ENCODE results near the gene ITGBL1. TPM values are rescaled to one million over a fixed set of nuclear protein-coding genes. Genes with fewer than 3 reads are reported as not detected.

ITGBL1 gene
- total RNA-seq, 4 donors from 2014 or later = 0.27 to 2.6 (median 0.83) TPM; not detected in 1

GRCh38 chr13:101576977-101577376 is 124.5 kb downstream of the ITGBL1 start:
- H3K4me3 ChIP-seq = no peak overlapping the region
- no peak for DNase-seq
- no peaks in the 10 kb centered on the region for H3K9me3 ChIP-seq
- no peak overlapping the region for H3K27ac ChIP-seq
- no peak for TF ChIP-seq POLR2A (IDR thresholded peaks at IDR 0.05)
- TF ChIP-seq, protein P1, sequence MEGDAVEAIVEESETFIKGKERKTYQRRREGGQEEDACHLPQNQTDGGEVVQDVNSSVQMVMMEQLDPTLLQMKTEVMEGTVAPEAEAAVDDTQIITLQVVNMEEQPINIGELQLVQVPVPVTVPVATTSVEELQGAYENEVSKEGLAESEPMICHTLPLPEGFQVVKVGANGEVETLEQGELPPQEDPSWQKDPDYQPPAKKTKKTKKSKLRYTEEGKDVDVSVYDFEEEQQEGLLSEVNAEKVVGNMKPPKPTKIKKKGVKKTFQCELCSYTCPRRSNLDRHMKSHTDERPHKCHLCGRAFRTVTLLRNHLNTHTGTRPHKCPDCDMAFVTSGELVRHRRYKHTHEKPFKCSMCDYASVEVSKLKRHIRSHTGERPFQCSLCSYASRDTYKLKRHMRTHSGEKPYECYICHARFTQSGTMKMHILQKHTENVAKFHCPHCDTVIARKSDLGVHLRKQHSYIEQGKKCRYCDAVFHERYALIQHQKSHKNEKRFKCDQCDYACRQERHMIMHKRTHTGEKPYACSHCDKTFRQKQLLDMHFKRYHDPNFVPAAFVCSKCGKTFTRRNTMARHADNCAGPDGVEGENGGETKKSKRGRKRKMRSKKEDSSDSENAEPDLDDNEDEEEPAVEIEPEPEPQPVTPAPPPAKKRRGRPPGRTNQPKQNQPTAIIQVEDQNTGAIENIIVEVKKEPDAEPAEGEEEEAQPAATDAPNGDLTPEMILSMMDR (IDR thresholded peaks at IDR 0.05) = no peak
- H3K4me1 ChIP-seq = no peaks in the 10 kb centered on the region
- H3K36me3 ChIP-seq = no peaks in the 10 kb centered on the region
- no peaks in the 10 kb centered on the region for H3K27me3 ChIP-seq

GRCh38 chr13:101579281-101579802 is 126.9 kb downstream of the ITGBL1 start:
- Histone ChIP-seq H3K4me3 (no peak overlapping the region), H3K27me3 (no peaks in the 10 kb centered on the region), H3K4me1 (no peaks in the 10 kb centered on the region), H3K27ac (no peak overlapping the region), H3K9me3 (no peaks in the 10 kb centered on the region), H3K36me3 (no peaks in the 10 kb centered on the region)
- DNase-seq = no peak
- no peak for TF ChIP-seq POLR2A (IDR thresholded peaks at IDR 0.05)
- TF ChIP-seq, protein P1 (IDR thresholded peaks at IDR 0.05) = no peak

GRCh38 chr13:101584331-101584730 is 131.9 kb downstream of the ITGBL1 start:
- no peak for DNase-seq
- TF ChIP-seq, protein P1 (IDR thresholded peaks at IDR 0.05) = no peak
- TF ChIP-seq POLR2A (IDR thresholded peaks at IDR 0.05) = no peak

GRCh38 chr13:101590479-101590878 is 138.0 kb downstream of the ITGBL1 start:
- no peaks in the 10 kb centered on the region for H3K36me3 ChIP-seq
- H3K4me3 ChIP-seq = no peak overlapping the region
- H3K27ac ChIP-seq = no peak overlapping the region
- no peak for DNase-seq
- no peaks in the 10 kb centered on the region for H3K4me1 ChIP-seq
- H3K9me3 ChIP-seq = no peaks in the 10 kb centered on the region
- TF ChIP-seq, protein P1 (IDR thresholded peaks at IDR 0.05) = no peak
- no peak for TF ChIP-seq POLR2A (IDR thresholded peaks at IDR 0.05)
- no peaks in the 10 kb centered on the region for H3K27me3 ChIP-seq

More at GRCh38 chr13:101584331-101584730, 131.9 kb downstream of the ITGBL1 start:
- Histone ChIP-seq H3K9me3 (no peaks in the 10 kb centered on the region), H3K27ac (no peak overlapping the region), H3K4me1 (no peaks in the 10 kb centered on the region), H3K27me3 (no peaks in the 10 kb centered on the region), H3K4me3 (no peak overlapping the region), H3K36me3 (no peaks in the 10 kb centered on the region)

GRCh38 chr13:101594936-101595335 is 142.5 kb downstream of the ITGBL1 start:
- no peaks in the 10 kb centered on the region for H3K9me3 ChIP-seq
- no peak for DNase-seq
- no peaks in the 10 kb centered on the region for H3K36me3 ChIP-seq
- no peaks in the 10 kb centered on the region for H3K27me3 ChIP-seq
- H3K27ac ChIP-seq = no peak overlapping the region
- no peak overlapping the region for H3K4me3 ChIP-seq
- H3K4me1 ChIP-seq = no peaks in the 10 kb centered on the region
- TF ChIP-seq, protein P1 (IDR thresholded peaks at IDR 0.05) = no peak
- no peak for TF ChIP-seq POLR2A (IDR thresholded peaks at IDR 0.05)

DNA sequence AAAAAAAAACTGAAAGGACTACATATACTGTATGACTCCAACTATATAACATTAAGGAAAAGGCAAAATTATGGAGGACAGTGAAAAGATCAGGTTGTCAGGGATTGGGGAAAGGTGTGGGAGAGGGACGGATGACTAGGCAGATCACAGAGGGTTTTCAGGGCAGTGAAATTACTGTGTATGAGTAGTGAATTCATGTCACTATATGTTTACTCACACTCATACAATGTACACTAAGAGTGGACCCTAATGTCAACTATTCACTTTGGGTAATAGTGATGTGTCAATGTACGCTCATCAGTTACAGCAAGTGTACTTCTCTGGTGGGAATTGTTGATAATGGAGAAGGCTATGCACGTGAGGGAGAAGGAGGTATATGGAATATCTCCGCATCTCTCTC is 144.3 kb downstream of the ITGBL1 start:
- Histone ChIP-seq H3K36me3 (no peaks in the 10 kb centered on the region), H3K9me3 (no peaks in the 10 kb centered on the region), H3K27me3 (no peaks in the 10 kb centered on the region), H3K4me1 (no peaks in the 10 kb centered on the region), H3K4me3 (no peak overlapping the region), H3K27ac (no peak overlapping the region)
- TF ChIP-seq, protein P1 (IDR thresholded peaks at IDR 0.05) = no peak
- DNase-seq = no peak

Data from Peyer's patch (tissue), 4 donors.